ENCODE measurements around the gene CRYBG1. TPM values are rescaled to one million over a fixed set of nuclear protein-coding genes. Genes with fewer than 3 reads are reported as not detected.

CRYBG1 gene
- polyA plus RNA-seq, 1 donor from 2014 or later, result 0.73 TPM

- TF ChIP-seq POLR2AphosphoS5 (IDR thresholded peaks at IDR 0.05) (no peak), EZH2 (IDR thresholded peaks at IDR 0.05; ENCODE audit: borderline replicate concordance, insufficient read depth, low read length, poor library complexity, severe bottlenecking) (no peak), MXI1 (conservative IDR thresholded peaks at IDR 0.05; ENCODE audit: poor library complexity, severe bottlenecking) (no peak)
- Histone ChIP-seq H4K20me1 (ENCODE audit: insufficient read depth) (no peaks in the 10 kb centered on the region), H3F3A (ENCODE audit: insufficient read depth, low read length, poor library complexity, severe bottlenecking) (no peaks in the 10 kb centered on the region), H3K4me3 (ENCODE audit: low read length) (peak overlapping the region; percentile 87), H3K9ac (ENCODE audit: low read length) (peak overlapping the region; percentile 86), H3K9me2 (ENCODE audit: insufficient read depth, low read length) (no peaks in the 10 kb centered on the region), H3K9me3 (ENCODE audit: low read length) (no peaks in the 10 kb centered on the region), H3K27me3 (ENCODE audit: insufficient read depth, low read depth, low read length) (no peaks in the 10 kb centered on the region), H3K36me3 (ENCODE audit: insufficient read depth, low read length) (no peaks in the 10 kb centered on the region), H3K27ac (ENCODE audit: low read length) (peak overlapping the region; percentile 90), H2AFZ (ENCODE audit: low read depth, low read length) (peak overlapping the region; percentile 85), H3K4me2 (ENCODE audit: low read length) (peak overlapping the region; percentile 41), H3K79me2 (replicated peaks; ENCODE audit: insufficient read depth, low read length) (peaks cover 41% of the 10 kb centered on the region)
Measured at GRCh38 chr6:106324726-106325335, 35.7 kb upstream of the CRYBG1 start.

- peaks cover 34% of the 10 kb centered on the region for H3K79me2 ChIP-seq (replicated peaks; ENCODE audit: insufficient read depth, low read length)
- H3K9me3 ChIP-seq (ENCODE audit: low read length), result no peaks in the 10 kb centered on the region
- no peaks in the 10 kb centered on the region for H3K9me2 ChIP-seq (ENCODE audit: insufficient read depth, low read length)
- H3K4me3 ChIP-seq (ENCODE audit: low read length), result peak within 1 kb of the TSS; percentile 87
- H3K9ac ChIP-seq (ENCODE audit: low read length), result peak within 1 kb of the TSS; percentile 86
- peak; percentile 88 for TF ChIP-seq EP300 (conservative IDR thresholded peaks at IDR 0.05; ENCODE audit: poor library complexity, severe bottlenecking)
- TF ChIP-seq RAD21 (conservative IDR thresholded peaks at IDR 0.05), result peak; percentile 50
- TF ChIP-seq POLR2AphosphoS5 (IDR thresholded peaks at IDR 0.05), result peak; percentile 88
- peak; percentile 47 for TF ChIP-seq CTCF (IDR thresholded peaks at IDR 0.05; ENCODE audit: poor library complexity, severe bottlenecking)
- TF ChIP-seq MXI1 (conservative IDR thresholded peaks at IDR 0.05; ENCODE audit: poor library complexity, severe bottlenecking), result peak; percentile 95
- no peak for TF ChIP-seq REST (IDR thresholded peaks at IDR 0.05; ENCODE audit: borderline replicate concordance)
- TF ChIP-seq SMC3 (conservative IDR thresholded peaks at IDR 0.05; ENCODE audit: poor library complexity), result peak; percentile 61
- TF ChIP-seq TAF1 (IDR thresholded peaks at IDR 0.05; ENCODE audit: low read depth), result no peak
- no peak for TF ChIP-seq EZH2 (IDR thresholded peaks at IDR 0.05; ENCODE audit: borderline replicate concordance, insufficient read depth, low read length, poor library complexity, severe bottlenecking)
- H4K20me1 ChIP-seq (ENCODE audit: insufficient read depth), result no peaks in the 10 kb centered on the region
- H3K36me3 ChIP-seq (ENCODE audit: insufficient read depth, low read length), result no peaks in the 10 kb centered on the region
- peak within 1 kb of the TSS; percentile 85 for H2AFZ ChIP-seq (ENCODE audit: low read depth, low read length)
- H3K4me2 ChIP-seq (ENCODE audit: low read length), result peak within 1 kb of the TSS; percentile 41
- H3K27ac ChIP-seq (ENCODE audit: low read length), result peak within 1 kb of the TSS; percentile 90
- H3K27me3 ChIP-seq (ENCODE audit: insufficient read depth, low read depth, low read length), result no peaks in the 10 kb centered on the region
- no peaks in the 10 kb centered on the region for H3F3A ChIP-seq (ENCODE audit: insufficient read depth, low read length, poor library complexity, severe bottlenecking)
Measured at GRCh38 chr6:106325336-106326178, 35.0 kb upstream of the CRYBG1 start, which contains the start of gene ATG5. Gene ATG5, minus strand, starts transcription at chr6:106325760. Its CDS starts 9,552 bp downstream, at chr6:106316208.
